ENCODE measurements around the gene PTPRD.

The PTPRD gene

GRCh38 chr9:8515748-8516147 lies 2097.1 kb downstream of the PTPRD start:
- TF ChIP-seq SIN3A (IDR thresholded peaks at IDR 0.05; ENCODE audit: borderline replicate concordance, insufficient read depth, low read length): no peak
- TF ChIP-seq POLR2AphosphoS5 (IDR thresholded peaks at IDR 0.05; ENCODE audit: low read depth, low read length): no peak
- TF ChIP-seq TAF1 (IDR thresholded peaks at IDR 0.05; ENCODE audit: borderline replicate concordance, insufficient read depth, low read length): no peak
- TF ChIP-seq, protein P1, sequence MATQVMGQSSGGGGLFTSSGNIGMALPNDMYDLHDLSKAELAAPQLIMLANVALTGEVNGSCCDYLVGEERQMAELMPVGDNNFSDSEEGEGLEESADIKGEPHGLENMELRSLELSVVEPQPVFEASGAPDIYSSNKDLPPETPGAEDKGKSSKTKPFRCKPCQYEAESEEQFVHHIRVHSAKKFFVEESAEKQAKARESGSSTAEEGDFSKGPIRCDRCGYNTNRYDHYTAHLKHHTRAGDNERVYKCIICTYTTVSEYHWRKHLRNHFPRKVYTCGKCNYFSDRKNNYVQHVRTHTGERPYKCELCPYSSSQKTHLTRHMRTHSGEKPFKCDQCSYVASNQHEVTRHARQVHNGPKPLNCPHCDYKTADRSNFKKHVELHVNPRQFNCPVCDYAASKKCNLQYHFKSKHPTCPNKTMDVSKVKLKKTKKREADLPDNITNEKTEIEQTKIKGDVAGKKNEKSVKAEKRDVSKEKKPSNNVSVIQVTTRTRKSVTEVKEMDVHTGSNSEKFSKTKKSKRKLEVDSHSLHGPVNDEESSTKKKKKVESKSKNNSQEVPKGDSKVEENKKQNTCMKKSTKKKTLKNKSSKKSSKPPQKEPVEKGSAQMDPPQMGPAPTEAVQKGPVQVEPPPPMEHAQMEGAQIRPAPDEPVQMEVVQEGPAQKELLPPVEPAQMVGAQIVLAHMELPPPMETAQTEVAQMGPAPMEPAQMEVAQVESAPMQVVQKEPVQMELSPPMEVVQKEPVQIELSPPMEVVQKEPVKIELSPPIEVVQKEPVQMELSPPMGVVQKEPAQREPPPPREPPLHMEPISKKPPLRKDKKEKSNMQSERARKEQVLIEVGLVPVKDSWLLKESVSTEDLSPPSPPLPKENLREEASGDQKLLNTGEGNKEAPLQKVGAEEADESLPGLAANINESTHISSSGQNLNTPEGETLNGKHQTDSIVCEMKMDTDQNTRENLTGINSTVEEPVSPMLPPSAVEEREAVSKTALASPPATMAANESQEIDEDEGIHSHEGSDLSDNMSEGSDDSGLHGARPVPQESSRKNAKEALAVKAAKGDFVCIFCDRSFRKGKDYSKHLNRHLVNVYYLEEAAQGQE (IDR thresholded peaks at IDR 0.05; ENCODE audit: insufficient read depth in 1 of 2, low read depth in 2 of 2, low read length in 2 of 2): no peak
- TF ChIP-seq FOXP2 (optimal IDR thresholded peaks at IDR 0.05; ENCODE audit: borderline replicate concordance, extremely low read depth, extremely low read length, insufficient read depth): no peak

GRCh38 chr9:8514760-8515159 lies 2098.0 kb downstream of the PTPRD start:
- TF ChIP-seq POLR2AphosphoS5 (IDR thresholded peaks at IDR 0.05; ENCODE audit: low read depth, low read length): no peak
- TF ChIP-seq FOXP2 (optimal IDR thresholded peaks at IDR 0.05; ENCODE audit: borderline replicate concordance, extremely low read depth, extremely low read length, insufficient read depth): no peak
- TF ChIP-seq, protein P1 (IDR thresholded peaks at IDR 0.05; ENCODE audit: insufficient read depth in 1 of 2, low read depth in 2 of 2, low read length in 2 of 2): no peak
- TF ChIP-seq TAF1 (IDR thresholded peaks at IDR 0.05; ENCODE audit: borderline replicate concordance, insufficient read depth, low read length): no peak
- TF ChIP-seq SIN3A (IDR thresholded peaks at IDR 0.05; ENCODE audit: borderline replicate concordance, insufficient read depth, low read length): no peak

DNA sequence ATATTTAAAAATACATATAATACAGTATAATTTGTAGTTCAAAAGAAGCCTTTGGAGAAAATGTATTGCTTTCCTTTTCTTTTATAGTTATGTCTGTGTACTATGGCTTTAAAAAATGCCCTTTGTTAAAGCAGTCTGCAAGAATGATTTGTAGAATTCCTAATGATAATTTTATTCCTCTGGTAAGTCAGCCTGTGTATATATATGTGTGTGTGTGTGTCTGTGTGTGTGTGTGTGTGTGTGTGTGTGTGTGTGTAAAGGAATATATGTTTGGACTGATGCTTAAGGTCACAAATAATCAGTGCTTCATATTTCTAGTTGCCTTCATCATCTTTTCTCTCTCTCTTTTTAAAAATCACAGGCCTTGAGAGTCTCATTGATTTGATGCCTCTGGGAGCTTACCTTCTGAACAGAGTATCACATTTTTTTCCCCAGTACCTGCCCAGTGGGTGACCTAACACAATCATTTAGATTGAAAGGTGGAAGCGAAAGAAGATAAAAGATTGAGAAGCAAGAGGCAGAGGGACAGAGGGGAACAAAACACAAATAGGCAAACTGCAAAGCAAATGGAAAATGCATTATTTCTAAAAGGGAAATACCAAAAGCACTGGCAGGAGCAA lies 2104.0 kb downstream of the PTPRD start:
- no peak for TF ChIP-seq FOXP2 (optimal IDR thresholded peaks at IDR 0.05; ENCODE audit: borderline replicate concordance, extremely low read depth, extremely low read length, insufficient read depth)
- TF ChIP-seq SIN3A (IDR thresholded peaks at IDR 0.05; ENCODE audit: borderline replicate concordance, insufficient read depth, low read length): no peak
- TF ChIP-seq TAF1 (IDR thresholded peaks at IDR 0.05; ENCODE audit: borderline replicate concordance, insufficient read depth, low read length): no peak
- no peak for TF ChIP-seq POLR2AphosphoS5 (IDR thresholded peaks at IDR 0.05; ENCODE audit: low read depth, low read length)
- TF ChIP-seq, protein P1 (IDR thresholded peaks at IDR 0.05; ENCODE audit: insufficient read depth in 1 of 2, low read depth in 2 of 2, low read length in 2 of 2): no peak

DNA sequence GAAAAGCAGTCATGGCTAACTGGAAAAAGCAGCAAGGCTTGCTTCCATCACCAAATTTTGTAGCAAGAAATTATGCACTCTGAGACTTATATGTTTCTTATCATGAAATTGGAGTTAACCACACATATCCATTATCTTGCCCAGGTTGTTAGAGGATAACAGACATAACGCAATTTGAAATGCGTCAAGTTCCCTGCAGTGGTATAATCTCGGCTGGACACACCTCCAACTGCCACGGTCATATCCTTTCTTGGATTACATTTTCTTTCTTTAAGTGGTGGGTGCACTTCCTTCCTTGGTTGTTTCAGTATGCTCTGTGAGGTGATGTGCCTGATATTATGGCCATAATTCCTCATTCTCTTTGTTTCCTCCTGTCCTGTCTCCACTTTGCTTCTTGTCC lies 2118.2 kb downstream of the PTPRD start:
- no peak for TF ChIP-seq SIN3A (IDR thresholded peaks at IDR 0.05; ENCODE audit: borderline replicate concordance, insufficient read depth, low read length)
- no peak for TF ChIP-seq FOXP2 (optimal IDR thresholded peaks at IDR 0.05; ENCODE audit: borderline replicate concordance, extremely low read depth, extremely low read length, insufficient read depth)
- TF ChIP-seq, protein P1 (IDR thresholded peaks at IDR 0.05; ENCODE audit: insufficient read depth in 1 of 2, low read depth in 2 of 2, low read length in 2 of 2): no peak
- no peak for TF ChIP-seq POLR2AphosphoS5 (IDR thresholded peaks at IDR 0.05; ENCODE audit: low read depth, low read length)
- no peak for TF ChIP-seq TAF1 (IDR thresholded peaks at IDR 0.05; ENCODE audit: borderline replicate concordance, insufficient read depth, low read length)

Data from PFSK-1 (cell line).